HCT116 (cell line): ENCODE results near the gene NCOR1. TPM values are rescaled to one million over a fixed set of nuclear protein-coding genes. Genes with fewer than 3 reads are reported as not detected.
"Not testable (repeated sequence)": the region's sequence is repeated elsewhere in the genome, so short reads cannot be mapped to it uniquely, and the experiment has no call there.

ENCODE experiments used
- ATAC-seq: fragments of 200-7000 bp; cut with Tn5 transposase; 2 replicates; pipeline ENCODE4 v1.9.1; 2020; ENCODE audit warnings: mild to moderate bottlenecking, moderate library complexity
- BruUV-seq: library from RNA; stranded (reverse); fragments of 400-500 nt; replicated peaks from 2 replicates; lab custom pipeline; 2021; lab: Mats Ljungman, UMichigan
- CTCF ChIA-PET: fragments of 300-600 bp; sonication (Branson Sonifier 250); formaldehyde crosslinking; loops from one replicate; lab custom pipeline; 2021; ENCODE audit warnings: antibody characterized with exemption; lab: Charles Lee
- POLR2A ChIA-PET: fragments of 300-600, 350-600 bp; sonication (Branson Sonifier 250); formaldehyde crosslinking; loops from one replicate; lab custom pipeline; 2021; ENCODE audit warnings: antibody characterized with exemption; lab: Charles Lee
- RAD21 ChIA-PET, 2 experiments: fragments of 300-600 bp; sonication (Branson Sonifier 250); formaldehyde crosslinking; loops; one replicate each; lab custom pipeline; 2023; ENCODE audit warnings: low total read pairs in 2 of 2; ENCODE audit not compliant: uncharacterized antibody in 2 of 2, unreplicated experiment in 2 of 2, low non-redundant PET in 1 of 2; lab: Charles Lee
- DNase-seq: peaks from one replicate; pipeline ENCODE4 v3.0.0-alpha.2; 2010; ENCODE audit warnings: low read depth, low spot score
- H2AFZ ChIP-seq: fragments of 200-600 bp; shearing (Covaris generic), sonication (generic); 2 replicates; pipeline ENCODE4 v1.6.1; 2017; ENCODE audit warnings: low read depth, mixed run types, mixed read lengths, antibody characterized with exemption, low read length; ENCODE audit not compliant: poor library complexity, severe bottlenecking
- H3K27ac ChIP-seq: 2 replicates; pipeline ENCODE4 v1.5.1; 2012; ENCODE audit warnings: low read depth, low read length
- H3K27me3 ChIP-seq: fragments of 200-600 bp; sonication (generic); 2 replicates; pipeline ENCODE4 v1.6.1; 2016; ENCODE audit warnings: mixed run types, low read length, mixed read lengths; ENCODE audit not compliant: insufficient read depth
- H3K36me3 ChIP-seq, 2 experiments: fragments of 200-500 bp in 1 of 2; fragments of 200-600 bp in 1 of 2; sonication (Bioruptor generic) in 1 of 2; sonication (generic) in 1 of 2; 2 replicates each; pipeline versions ENCODE4 v1.5.1 to v1.6.1; 2014 to 2016; ENCODE audit warnings: low read length in 2 of 2, inconsistent platforms in 1 of 2, mixed read lengths in 1 of 2, mixed run types in 1 of 2; ENCODE audit not compliant: insufficient read depth in 2 of 2, control insufficient read depth in 1 of 2
- H3K4me1 ChIP-seq, 2 experiments: fragments of 200-600 bp in 1 of 2; sonication (generic) in 1 of 2; 2 replicates each; pipeline versions ENCODE4 v1.5.1 to v1.6.1; 2012 to 2017; ENCODE audit warnings: low read length in 2 of 2, inconsistent platforms in 1 of 2, mild to moderate bottlenecking in 1 of 2, mixed read lengths in 1 of 2, mixed run types in 1 of 2, moderate library complexity in 1 of 2; ENCODE audit not compliant: insufficient read depth in 2 of 2, control insufficient read depth in 1 of 2
- H3K4me2 ChIP-seq: fragments of 200-600 bp; sonication (generic); 2 replicates; pipeline ENCODE4 v1.6.1; 2017; ENCODE audit warnings: mixed run types, low read length, mixed read lengths
- H3K4me3 ChIP-seq, 2 experiments: fragments of 200-600 bp in 1 of 2; sonication (generic) in 1 of 2; replicated peaks in 1 of 2; 2 replicates each; pipeline ENCODE4 v1.5.1; 2011 to 2016; ENCODE audit warnings: low read length in 2 of 2, control low read depth in 1 of 2, low read depth in 1 of 2, mild to moderate bottlenecking in 1 of 2, mixed read lengths in 1 of 2, mixed run types in 1 of 2
- H3K79me2 ChIP-seq: fragments of 200-600 bp; sonication (generic); 2 replicates; pipeline ENCODE4 v1.6.1; 2017; ENCODE audit warnings: mild to moderate bottlenecking, mixed run types, low read length, moderate library complexity, mixed read lengths; ENCODE audit not compliant: insufficient read depth
- H3K9ac ChIP-seq: fragments of 200-600 bp; sonication (generic); 2 replicates; pipeline ENCODE4 v1.6.1; 2016; ENCODE audit warnings: low read length, mixed read lengths
- H3K9me2 ChIP-seq: fragments of 200-600 bp; sonication (generic), shearing (Covaris generic); 2 replicates; pipeline ENCODE4 v1.6.1; 2017; ENCODE audit warnings: mixed run types, mild to moderate bottlenecking, moderate library complexity; ENCODE audit not compliant: insufficient read depth
- H3K9me3 ChIP-seq, 2 experiments: fragments of 200-500 bp in 1 of 2; fragments of 200-600 bp in 1 of 2; sonication (Bioruptor generic) in 1 of 2; sonication (generic) in 1 of 2; 2 replicates each; pipeline ENCODE4 v1.6.1; 2014 to 2017; ENCODE audit warnings: low read length in 2 of 2, mixed read lengths in 2 of 2, inconsistent platforms in 1 of 2, low read depth in 1 of 2, mild to moderate bottlenecking in 1 of 2, mixed run types in 1 of 2, moderate library complexity in 1 of 2; ENCODE audit not compliant: control insufficient read depth in 1 of 2, insufficient read depth in 1 of 2
- H4K20me1 ChIP-seq: fragments of 200-600 bp; sonication (generic), shearing (Covaris generic); 2 replicates; pipeline ENCODE4 v1.6.1; 2017; ENCODE audit warnings: mixed run types, mild to moderate bottlenecking, moderate library complexity; ENCODE audit not compliant: insufficient read depth
- CEBPB ChIP-seq: IDR thresholded peaks from 2 replicates; pipeline ENCODE4 v1.6.1; 2012; ENCODE audit warnings: low read depth
- ELF1 ChIP-seq: IDR thresholded peaks from 2 replicates; pipeline ENCODE4 v1.6.1; 2012; ENCODE audit warnings: low read depth, borderline replicate concordance
- SIN3A ChIP-seq: IDR thresholded peaks from 2 replicates; pipeline ENCODE4 v1.6.1; 2012; ENCODE audit warnings: low read depth
- intact Hi-C: fragments of 100-400 bp; cut with micrococcal nuclease; formaldehyde crosslinking; loops from 2 replicates; pipeline ENCODE4 v1.10.0; 2022
- total RNA-seq: library from RNA; stranded (reverse); gene quantifications from one replicate; pipeline ENCODE4 v1.2.1, GENCODE V29; 2021; ENCODE audit not compliant: unreplicated experiment

Gene NCOR1
- total RNA-seq, 1 experiment from 2014 or later = 43.7 TPM

- Histone ChIP-seq H3K4me2 (no peak overlapping the region), H3K4me3 (no peak overlapping the region), H4K20me1 (no peaks in the 10 kb centered on the region; the same call in 1 of the 2 replicates), H2AFZ (no peak overlapping the region), H3K4me1 (peaks cover 8 to 13% of the 10 kb centered on the region in 2 experiments; a peak in 3 of 4 replicates), H3K9me2 (no peaks in the 10 kb centered on the region), H3K9ac (no peak overlapping the region), H3K79me2 (peaks cover 36% of the 10 kb centered on the region), H3K27me3 (no peaks in the 10 kb centered on the region), H3K9me3 (no peaks in the 10 kb centered on the region), H3K27ac (no peak overlapping the region), H3K36me3 (no peaks in the 10 kb centered on the region)
- TF ChIP-seq SIN3A (no peak), CEBPB (no peak), ELF1 (no peak)
- BruUV-seq = no TSS peak
- CTCF ChIA-PET = no interaction called here
- POLR2A ChIA-PET = no interaction called here
- RAD21 ChIA-PET = no interaction called here
- intact Hi-C loops = no loop called here
- ATAC-seq = no peak
- DNase-seq = no peak
Measured at GRCh38 chr17:16232391-16232790, 17.1 kb upstream of the NCOR1 start.

- intact Hi-C loops, POLR2A ChIA-PET, H4K20me1 ChIP-seq, H3K9me2 ChIP-seq, H3K27me3 ChIP-seq, H2AFZ ChIP-seq, BruUV-seq, DNase-seq, H3K36me3 ChIP-seq, H3K27ac ChIP-seq, H3K9ac ChIP-seq, RAD21 ChIA-PET, H3K4me2 ChIP-seq, H3K4me3 ChIP-seq, H3K9me3 ChIP-seq: not testable (repeated sequence)
- Histone ChIP-seq H3K4me1 (peaks cover 8 to 13% of the 10 kb centered on the region in 2 experiments; a peak in 3 of 4 replicates), H3K79me2 (peaks cover 52% of the 10 kb centered on the region)
- 0 out of 2 replicates have a peak, but pooled peaks have one; percentile 14 for ATAC-seq
- CTCF ChIA-PET = interaction anchor here (1.6 kb wide), 1 partner anchor 56 kb away, joined by 5 read pairs; no protein-coding TSS in a partner anchor
Measured at GRCh38 chr17:16229912-16230561, 14.7 kb upstream of the NCOR1 start.
